Measurements from ENCODE around the gene TMEM163.
A peak's percentile ranks its signal among the peaks of the same experiment; 100 is the strongest.

TMEM163 gene

GRCh38 chr2:134705861-134706586, 12.8 kb downstream of the TMEM163 start:
- DNase-seq (ENCODE audit: insufficient read length, low spot score): no peak
- TF ChIP-seq POU2F2 (IDR thresholded peaks at IDR 0.05; ENCODE audit: low read depth, low read length) (no peak), PAX5 (IDR thresholded peaks at IDR 0.05; ENCODE audit: insufficient read depth, low read length, severe bottlenecking) (no peak), POLR2AphosphoS5 (IDR thresholded peaks at IDR 0.05; ENCODE audit: low read depth, low read length) (no peak), POLR2A (IDR thresholded peaks at IDR 0.05; ENCODE audit: low read depth, low read length) (no peak), SPI1 (IDR thresholded peaks at IDR 0.05; ENCODE audit: low read depth, low read length) (no peak), TAF1 (IDR thresholded peaks at IDR 0.05; ENCODE audit: low read depth, low read length) (no peak)
- FAIRE-seq: no peak

GRCh38 chr2:134704173-134704572, 14.6 kb downstream of the TMEM163 start:
- TF ChIP-seq TAF1 (IDR thresholded peaks at IDR 0.05; ENCODE audit: low read depth, low read length): no peak
- no peak for TF ChIP-seq POLR2AphosphoS5 (IDR thresholded peaks at IDR 0.05; ENCODE audit: low read depth, low read length)
- no peak for TF ChIP-seq PAX5 (IDR thresholded peaks at IDR 0.05; ENCODE audit: insufficient read depth, low read length, severe bottlenecking)
- TF ChIP-seq POU2F2 (IDR thresholded peaks at IDR 0.05; ENCODE audit: low read depth, low read length): no peak
- TF ChIP-seq POLR2A (IDR thresholded peaks at IDR 0.05; ENCODE audit: low read depth, low read length): no peak
- TF ChIP-seq SPI1 (IDR thresholded peaks at IDR 0.05; ENCODE audit: low read depth, low read length): no peak
- DNase-seq (ENCODE audit: insufficient read length, low spot score) (no peak), FAIRE-seq (no peak)

- FAIRE-seq (no peak), DNase-seq (ENCODE audit: insufficient read length, low spot score) (no peak)
- TF ChIP-seq PAX5 (IDR thresholded peaks at IDR 0.05; ENCODE audit: insufficient read depth, low read length, severe bottlenecking): no peak
- no peak for TF ChIP-seq POLR2AphosphoS5 (IDR thresholded peaks at IDR 0.05; ENCODE audit: low read depth, low read length)
- no peak for TF ChIP-seq POLR2A (IDR thresholded peaks at IDR 0.05; ENCODE audit: low read depth, low read length)
- no peak for TF ChIP-seq POU2F2 (IDR thresholded peaks at IDR 0.05; ENCODE audit: low read depth, low read length)
- no peak for TF ChIP-seq SPI1 (IDR thresholded peaks at IDR 0.05; ENCODE audit: low read depth, low read length)
- TF ChIP-seq TAF1 (IDR thresholded peaks at IDR 0.05; ENCODE audit: low read depth, low read length): no peak
Observed at GRCh38 chr2:134703426-134703825, 15.4 kb downstream of the TMEM163 start.

GRCh38 chr2:134700730-134701129, 18.1 kb downstream of the TMEM163 start:
- FAIRE-seq (no peak), DNase-seq (ENCODE audit: insufficient read length, low spot score) (no peak)
- TF ChIP-seq TAF1 (IDR thresholded peaks at IDR 0.05; ENCODE audit: low read depth, low read length): no peak
- no peak for TF ChIP-seq POU2F2 (IDR thresholded peaks at IDR 0.05; ENCODE audit: low read depth, low read length)
- no peak for TF ChIP-seq PAX5 (IDR thresholded peaks at IDR 0.05; ENCODE audit: insufficient read depth, low read length, severe bottlenecking)
- no peak for TF ChIP-seq POLR2AphosphoS5 (IDR thresholded peaks at IDR 0.05; ENCODE audit: low read depth, low read length)
- no peak for TF ChIP-seq POLR2A (IDR thresholded peaks at IDR 0.05; ENCODE audit: low read depth, low read length)
- no peak for TF ChIP-seq SPI1 (IDR thresholded peaks at IDR 0.05; ENCODE audit: low read depth, low read length)

GRCh38 chr2:134694411-134694810, 24.4 kb downstream of the TMEM163 start:
- TF ChIP-seq PAX5 (IDR thresholded peaks at IDR 0.05; ENCODE audit: insufficient read depth, low read length, severe bottlenecking): no peak
- no peak for TF ChIP-seq TAF1 (IDR thresholded peaks at IDR 0.05; ENCODE audit: low read depth, low read length)
- TF ChIP-seq POU2F2 (IDR thresholded peaks at IDR 0.05; ENCODE audit: low read depth, low read length): no peak
- no peak for TF ChIP-seq POLR2AphosphoS5 (IDR thresholded peaks at IDR 0.05; ENCODE audit: low read depth, low read length)
- TF ChIP-seq SPI1 (IDR thresholded peaks at IDR 0.05; ENCODE audit: low read depth, low read length): no peak
- TF ChIP-seq POLR2A (IDR thresholded peaks at IDR 0.05; ENCODE audit: low read depth, low read length): no peak
- no peak for DNase-seq (ENCODE audit: insufficient read length, low spot score)
- no peak for FAIRE-seq

GRCh38 chr2:134693359-134694330, 25.2 kb downstream of the TMEM163 start:
- TF ChIP-seq POLR2AphosphoS5 (IDR thresholded peaks at IDR 0.05; ENCODE audit: low read depth, low read length) (no peak), PAX5 (IDR thresholded peaks at IDR 0.05; ENCODE audit: insufficient read depth, low read length, severe bottlenecking) (no peak)
- DNase-seq (ENCODE audit: insufficient read length, low spot score) (no peak), FAIRE-seq (no peak)

GRCh38 chr2:134692499-134692898, 26.3 kb downstream of the TMEM163 start:
- FAIRE-seq (peak; percentile 90), DNase-seq (ENCODE audit: insufficient read length, low spot score) (no peak)
- TF ChIP-seq POU2F2 (IDR thresholded peaks at IDR 0.05; ENCODE audit: low read depth, low read length) (no peak), PAX5 (IDR thresholded peaks at IDR 0.05; ENCODE audit: insufficient read depth, low read length, severe bottlenecking) (peak; percentile 89), POLR2AphosphoS5 (IDR thresholded peaks at IDR 0.05; ENCODE audit: low read depth, low read length) (no peak), POLR2A (IDR thresholded peaks at IDR 0.05; ENCODE audit: low read depth, low read length) (no peak)

- no peak for DNase-seq (ENCODE audit: insufficient read length, low spot score)
- peak; percentile 47 for FAIRE-seq
- no peak for TF ChIP-seq TAF1 (IDR thresholded peaks at IDR 0.05; ENCODE audit: low read depth, low read length)
- TF ChIP-seq PAX5 (IDR thresholded peaks at IDR 0.05; ENCODE audit: insufficient read depth, low read length, severe bottlenecking): no peak
- no peak for TF ChIP-seq SPI1 (IDR thresholded peaks at IDR 0.05; ENCODE audit: low read depth, low read length)
- TF ChIP-seq POLR2A (IDR thresholded peaks at IDR 0.05; ENCODE audit: low read depth, low read length): no peak
- TF ChIP-seq POLR2AphosphoS5 (IDR thresholded peaks at IDR 0.05; ENCODE audit: low read depth, low read length): no peak
- no peak for TF ChIP-seq POU2F2 (IDR thresholded peaks at IDR 0.05; ENCODE audit: low read depth, low read length)
Observed at GRCh38 chr2:134690629-134691215, 28.1 kb downstream of the TMEM163 start.

- FAIRE-seq (no peak), DNase-seq (ENCODE audit: insufficient read length, low spot score) (no peak)
- TF ChIP-seq SPI1 (IDR thresholded peaks at IDR 0.05; ENCODE audit: low read depth, low read length): peak; percentile 75
- no peak for TF ChIP-seq POLR2AphosphoS5 (IDR thresholded peaks at IDR 0.05; ENCODE audit: low read depth, low read length)
- no peak for TF ChIP-seq POLR2A (IDR thresholded peaks at IDR 0.05; ENCODE audit: low read depth, low read length)
Observed at GRCh38 chr2:134689315-134689714, 29.5 kb downstream of the TMEM163 start.
